NCI-H2081 treated with DMSO at 0.1 percent for 48 hours (cell line): Measurements from ENCODE around the gene CASP9.
"Not testable (repeated sequence)": the region's sequence is repeated elsewhere in the genome, so short reads cannot be mapped to it uniquely, and the experiment has no call there.

ENCODE experiments used
- DNase-seq: peaks from one replicate; lab custom pipeline; 2025; lab: John Stamatoyannopoulos, UW

CASP9 gene

DNA sequence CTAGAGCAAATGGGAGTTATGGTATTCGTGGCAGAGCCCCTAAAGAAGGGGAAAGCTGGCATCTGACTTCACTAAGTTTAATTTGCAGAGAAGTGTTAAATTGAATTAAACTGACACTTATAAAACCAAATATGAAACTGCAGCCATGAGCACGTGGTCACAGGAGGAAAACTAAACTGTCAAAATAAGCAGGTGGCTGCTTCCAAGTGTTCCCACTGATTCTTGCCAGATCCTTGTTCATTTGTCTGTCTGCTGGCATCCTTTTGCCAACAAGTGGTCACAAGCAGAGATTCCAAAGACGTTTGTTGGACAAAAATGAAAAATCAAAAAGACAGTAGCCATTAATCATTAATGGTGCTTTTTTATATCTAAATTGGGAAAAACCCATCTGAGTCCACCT, 54.7 kb downstream of the CASP9 start:
- no peak for DNase-seq

GRCh38 chr1:15468145-15468544, 55.9 kb downstream of the CASP9 start:
- DNase-seq, result no peak

GRCh38 chr1:15466955-15467625, 56.9 kb downstream of the CASP9 start:
- DNase-seq, result not testable (repeated sequence)

- DNase-seq, result no peak
Observed at GRCh38 chr1:15465674-15466073, 58.3 kb downstream of the CASP9 start.

- DNase-seq, result not testable (repeated sequence)
Observed at GRCh38 chr1:15463926-15464322, 60.1 kb downstream of the CASP9 start.

- not testable (repeated sequence) for DNase-seq
Observed at GRCh38 chr1:15463064-15463800, 60.8 kb downstream of the CASP9 start.

- no peak for DNase-seq
Observed at GRCh38 chr1:15460708-15461095, 63.3 kb downstream of the CASP9 start.

- no peak for DNase-seq
Observed at GRCh38 chr1:15459771-15460707, 64.0 kb downstream of the CASP9 start.

GRCh38 chr1:15458388-15458787, 65.6 kb downstream of the CASP9 start:
- DNase-seq, result not testable (repeated sequence)

DNA sequence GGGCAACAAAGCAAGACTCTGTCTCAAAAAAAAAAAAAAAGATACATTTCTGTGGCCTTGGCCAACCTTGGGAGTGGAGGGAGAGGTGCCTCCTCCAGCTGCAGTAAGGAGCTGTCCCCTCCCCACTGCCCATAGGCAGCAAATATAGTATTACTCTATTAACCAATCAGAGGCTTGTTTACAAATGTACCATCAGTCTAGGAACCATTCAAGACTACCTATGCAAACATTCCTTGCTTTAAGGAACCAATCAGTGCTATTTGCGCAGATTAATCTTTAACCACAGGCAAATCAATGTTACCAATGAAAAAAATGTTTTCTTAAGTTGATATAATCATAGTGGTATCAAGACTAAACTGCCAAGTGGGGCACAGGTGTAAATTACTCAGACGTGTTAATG, 66.4 kb downstream of the CASP9 start:
- DNase-seq, result no peak

DNA sequence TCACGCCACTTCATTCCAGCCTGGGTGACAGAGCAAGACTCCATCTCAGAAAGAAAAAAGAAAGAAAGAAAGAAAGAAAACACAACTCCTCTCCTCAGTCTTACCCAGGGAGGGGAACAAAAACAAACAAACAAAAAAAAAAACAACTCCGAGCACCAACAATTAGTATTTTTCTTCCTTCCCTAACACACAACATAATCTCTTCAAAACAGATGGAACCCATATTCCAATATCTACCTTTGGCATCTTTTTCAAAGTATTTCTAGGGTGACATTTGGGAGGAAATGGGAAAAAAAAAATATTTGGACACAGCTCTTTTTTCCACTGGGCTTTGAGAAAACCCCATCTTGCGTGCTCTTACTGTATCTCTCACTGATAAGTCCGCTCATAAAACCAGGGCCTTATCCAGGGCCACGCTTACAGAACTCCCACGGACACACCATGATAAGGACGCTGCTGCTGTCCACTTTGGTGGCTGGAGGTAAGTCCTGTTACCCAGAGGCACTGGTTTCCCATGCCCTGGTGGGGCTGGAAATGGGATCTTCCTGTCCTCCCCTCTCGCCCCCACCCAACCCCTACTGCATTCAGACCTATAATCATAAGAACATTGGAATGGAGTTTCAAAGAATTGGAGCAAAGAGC, 67.6 kb downstream of the CASP9 start, which contains the start of gene CELA2A:
TSS of gene CELA2A (plus strand) at position 420 of the 642 bp plus-strand sequence. CDS start at position 442, 22 bp downstream.
- no peak for DNase-seq

- no peak for DNase-seq
Observed at GRCh38 chr1:15455522-15455921, 68.5 kb downstream of the CASP9 start.

GRCh38 chr1:15454256-15454655, 69.8 kb downstream of the CASP9 start:
- no peak for DNase-seq

- no peak for DNase-seq
Observed at GRCh38 chr1:15453734-15454133, 70.3 kb downstream of the CASP9 start.

- DNase-seq, result no peak
Observed at GRCh38 chr1:15452866-15453571, 71.0 kb downstream of the CASP9 start.

DNA sequence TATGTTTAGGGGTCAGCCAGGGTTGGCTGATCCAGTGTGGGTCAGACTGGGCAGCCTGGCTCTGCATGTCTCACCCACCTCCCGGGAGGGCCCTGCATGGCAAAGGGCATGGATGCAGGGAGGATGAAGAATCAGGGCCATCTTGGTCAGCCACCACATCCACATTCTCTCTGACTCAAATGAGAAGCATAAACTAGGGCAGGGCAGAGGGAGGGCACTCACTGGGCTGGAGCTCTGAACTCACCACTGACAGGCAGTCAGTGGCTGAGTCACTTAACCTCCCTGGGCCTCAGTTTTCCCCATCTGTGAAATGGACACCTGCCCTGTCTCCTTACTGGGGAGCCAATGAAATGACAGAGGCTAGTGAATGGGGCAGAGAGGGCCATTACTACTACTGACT, 71.8 kb downstream of the CASP9 start:
- DNase-seq, result no peak

GRCh38 chr1:15451014-15451722, 72.8 kb downstream of the CASP9 start:
- DNase-seq, result no peak

DNA sequence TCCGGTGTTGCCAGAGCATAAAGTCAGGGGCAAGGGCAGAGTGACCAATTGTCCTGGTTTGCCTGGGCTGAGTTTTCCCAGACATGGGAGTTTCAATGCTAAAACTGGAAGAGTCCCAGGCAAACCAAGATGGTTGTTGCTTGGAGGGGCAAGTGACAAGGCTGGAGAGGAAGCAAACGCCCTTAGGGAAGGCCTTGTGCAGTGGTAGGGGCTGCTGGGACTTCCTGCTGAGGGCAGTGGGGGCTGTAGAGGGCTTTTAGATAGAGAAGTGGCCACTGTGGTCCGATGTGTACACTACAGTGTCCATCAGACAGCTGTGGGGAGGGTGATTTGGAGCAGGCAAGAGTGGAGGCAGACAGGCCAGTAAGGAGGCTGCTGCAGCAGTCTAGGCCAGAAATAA, 74.4 kb downstream of the CASP9 start:
- no peak for DNase-seq

DNA sequence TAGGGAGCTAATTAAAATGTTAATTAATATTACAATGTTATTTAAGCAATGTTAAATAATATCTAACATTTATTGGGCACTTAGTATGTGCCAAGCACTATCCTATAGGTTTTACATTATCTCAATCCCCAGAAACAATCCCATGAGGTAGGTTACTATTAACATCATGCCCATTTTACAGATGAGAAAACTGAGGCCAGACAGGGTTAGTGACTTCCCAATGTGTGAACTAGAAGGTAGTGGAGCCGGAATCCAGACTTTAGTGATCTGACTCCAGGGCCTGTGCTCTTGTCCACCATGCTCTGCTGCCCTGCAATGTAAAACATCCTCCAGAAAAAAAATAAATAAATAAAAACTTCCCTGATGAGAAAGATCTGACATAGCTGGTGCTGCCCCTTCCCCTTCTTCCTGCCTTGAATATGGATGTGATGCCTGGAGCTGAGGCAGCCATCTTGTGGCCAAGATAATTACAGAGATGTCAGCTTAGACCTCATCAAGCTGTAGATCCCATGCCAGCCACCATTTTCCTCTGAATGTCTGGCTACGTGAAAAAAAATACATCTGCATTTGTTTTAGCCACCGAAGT, 75.0 kb downstream of the CASP9 start:
- no peak for DNase-seq

DNA sequence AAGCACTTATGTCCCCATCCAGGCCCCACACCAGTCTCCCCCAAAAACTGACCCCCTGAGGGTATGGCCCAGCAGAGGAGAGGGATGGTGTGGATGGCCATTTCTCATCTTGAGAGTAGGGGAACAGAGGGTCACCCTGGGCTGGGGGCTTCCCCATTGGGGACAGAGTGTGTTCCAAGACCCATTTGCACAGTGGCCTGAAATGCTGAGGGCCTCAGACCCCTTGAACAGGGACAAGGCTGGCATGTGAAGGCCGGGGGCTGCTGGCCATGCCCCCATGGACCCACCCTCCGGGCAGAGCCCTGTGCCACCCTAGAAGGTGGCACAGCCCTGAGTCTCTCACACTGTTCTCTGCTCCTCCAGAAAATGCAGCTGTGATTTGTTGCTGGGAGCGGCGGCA, 77.8 kb downstream of the CASP9 start:
- DNase-seq, result no peak
